Measurements from ENCODE around the gene CDKAL1. TPM values are rescaled to one million over a fixed set of nuclear protein-coding genes. Genes with fewer than 3 reads are reported as not detected.
"Not testable (repeated sequence)": the region's sequence is repeated elsewhere in the genome, so short reads cannot be mapped to it uniquely, and the experiment has no call there.

Gene CDKAL1
- total RNA-seq, 4 donors from 2014 or later, result 11.8 to 21.4 (median 13.8) TPM

DNA sequence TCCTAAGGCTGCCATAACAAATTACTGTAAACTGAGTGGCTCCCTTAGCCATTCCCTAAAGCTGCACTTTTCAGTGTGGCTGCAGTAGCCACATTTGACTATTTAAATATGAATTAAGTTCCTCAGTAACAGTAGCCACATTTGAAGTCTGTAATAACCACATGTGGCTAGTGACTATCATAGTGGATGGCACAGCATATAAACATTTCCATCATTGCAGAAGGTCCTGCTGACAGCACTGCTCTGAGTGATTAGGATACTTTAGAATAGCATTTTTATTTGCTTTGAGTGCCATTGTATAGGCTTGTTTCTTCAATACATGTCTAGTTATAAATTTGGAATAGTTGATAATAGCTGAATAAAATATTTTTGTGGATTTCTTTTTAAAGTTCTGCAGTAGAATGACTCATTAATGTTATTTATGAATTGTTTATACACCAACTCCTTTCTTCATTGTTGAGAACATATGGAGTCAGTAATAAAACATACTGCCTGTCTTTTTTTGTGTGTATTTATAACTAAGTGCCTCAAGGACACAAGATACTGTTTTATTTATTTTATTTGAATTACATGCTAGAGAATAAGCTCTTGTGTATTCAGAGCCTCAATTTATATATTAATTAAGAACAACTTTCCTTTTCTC is 217.2 kb downstream of the CDKAL1 start:
- DNase-seq (ENCODE audit: low spot score) (no peak), ATAC-seq (ENCODE audit: low FRiP score) (no peak)
- TF ChIP-seq CTCF (IDR thresholded peaks at IDR 0.05), result no peak

GRCh38 chr6:20755631-20756030 is 221.4 kb downstream of the CDKAL1 start:
- no peak for ATAC-seq (ENCODE audit: low FRiP score)
- DNase-seq (ENCODE audit: low spot score), result no peak
- no peak for TF ChIP-seq CTCF (IDR thresholded peaks at IDR 0.05)

- not testable (repeated sequence) for DNase-seq (ENCODE audit: low spot score); ATAC-seq (ENCODE audit: low FRiP score)
Observed at GRCh38 chr6:20756584-20757147, 222.4 kb downstream of the CDKAL1 start.

DNA sequence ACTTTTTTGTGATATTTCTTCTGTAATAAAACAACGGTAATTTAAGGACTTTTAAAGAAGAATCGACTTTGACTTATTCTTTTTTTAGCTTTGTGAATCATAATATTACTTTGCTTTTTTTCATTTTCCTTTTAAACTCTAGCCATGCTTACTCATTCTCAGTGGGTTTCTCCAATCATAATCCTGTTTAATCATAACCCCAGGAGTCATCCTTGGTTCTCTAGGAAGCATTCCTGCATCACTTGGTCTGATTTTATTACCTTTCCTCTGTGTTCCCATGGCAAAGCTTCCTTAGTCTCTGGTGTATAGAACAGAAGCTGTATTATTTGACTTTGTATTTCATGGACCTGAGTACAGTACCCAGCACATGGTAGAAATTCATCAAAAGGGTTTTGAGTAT is 223.5 kb downstream of the CDKAL1 start:
- ATAC-seq (ENCODE audit: low FRiP score) (no peak), DNase-seq (ENCODE audit: low spot score) (no peak)
- no peak for TF ChIP-seq CTCF (IDR thresholded peaks at IDR 0.05)

DNA sequence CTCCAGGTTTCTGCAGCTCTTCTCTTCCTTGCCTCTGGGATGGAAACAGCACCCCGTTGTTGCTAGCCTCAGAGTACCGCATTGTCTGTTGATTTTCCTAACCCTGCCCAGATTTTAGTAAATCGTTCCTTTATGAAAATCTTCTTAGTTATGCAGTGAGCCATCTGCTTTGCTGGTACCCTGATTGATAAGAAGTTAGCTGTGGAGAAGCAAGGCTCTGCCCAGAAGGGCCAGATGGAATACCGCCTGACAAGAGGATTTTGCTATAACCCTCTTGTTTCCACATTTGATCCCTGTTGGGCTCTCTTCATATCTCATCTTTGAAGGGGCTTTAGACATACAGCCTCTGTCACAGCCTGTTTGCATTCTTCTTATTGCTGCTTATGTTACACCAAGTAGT is 229.0 kb downstream of the CDKAL1 start:
- DNase-seq (ENCODE audit: low spot score) (no peak), ATAC-seq (ENCODE audit: low FRiP score) (no peak)
- TF ChIP-seq CTCF (IDR thresholded peaks at IDR 0.05), result no peak

DNA sequence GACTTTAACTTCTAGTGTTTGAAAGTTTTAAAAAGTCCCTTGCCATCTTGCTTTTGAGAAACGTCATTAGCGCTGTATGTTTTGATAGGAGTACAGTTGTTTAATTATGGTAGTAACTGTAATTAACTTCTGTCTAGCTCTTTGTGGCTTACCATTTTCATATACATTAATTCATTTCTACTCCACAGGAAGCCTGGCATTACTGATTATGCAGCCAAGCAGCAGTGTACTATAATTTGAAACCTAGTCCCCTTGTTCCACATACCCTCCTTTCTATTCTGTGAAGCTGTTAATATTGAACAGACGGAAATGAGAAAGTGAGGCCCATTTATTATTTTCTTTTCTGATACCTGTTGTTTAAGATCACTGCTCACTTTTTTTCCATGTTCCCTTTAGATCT is 235.4 kb downstream of the CDKAL1 start:
- ATAC-seq (ENCODE audit: low FRiP score) (no peak), DNase-seq (ENCODE audit: low spot score) (no peak)
- no peak for TF ChIP-seq CTCF (IDR thresholded peaks at IDR 0.05)

GRCh38 chr6:20770773-20771172 is 236.5 kb downstream of the CDKAL1 start:
- no peak for DNase-seq (ENCODE audit: low spot score)
- TF ChIP-seq CTCF (IDR thresholded peaks at IDR 0.05), result no peak
- ATAC-seq (ENCODE audit: low FRiP score), result no peak

All from omental fat pad (tissue), 4 donors.